ENCODE measurements around the gene TRPM8. TPM values are rescaled to one million over a fixed set of nuclear protein-coding genes. Genes with fewer than 3 reads are reported as not detected.

TRPM8 gene
- total RNA-seq, 4 donors from 2014 or later: 0.35 TPM; not detected in 3

GRCh38 chr2:233994151-233994550 lies 77.0 kb downstream of the TRPM8 start:
- Histone ChIP-seq H3K27me3 (no peaks in the 10 kb centered on the region), H3K9me3 (no peaks in the 10 kb centered on the region), H3K36me3 (no peaks in the 10 kb centered on the region), H3K4me1 (no peaks in the 10 kb centered on the region), H3K4me3 (no peak overlapping the region), H3K27ac (no peak overlapping the region)
- intact Hi-C loops (cut with DNase I; ENCODE audit: low total_unique reads): no loop called here
- DNase-seq: no peak
- no peak for TF ChIP-seq CTCF (IDR thresholded peaks at IDR 0.05)
- no peak for TF ChIP-seq POLR2A (IDR thresholded peaks at IDR 0.05)

- H3K4me1 ChIP-seq: no peaks in the 10 kb centered on the region
- H3K36me3 ChIP-seq: no peaks in the 10 kb centered on the region
- no peak for DNase-seq
- no peak overlapping the region for H3K4me3 ChIP-seq
- no peaks in the 10 kb centered on the region for H3K9me3 ChIP-seq
- no peak overlapping the region for H3K27ac ChIP-seq
- TF ChIP-seq CTCF (IDR thresholded peaks at IDR 0.05): no peak
- no peak for TF ChIP-seq POLR2A (IDR thresholded peaks at IDR 0.05)
- intact Hi-C loops (cut with DNase I; ENCODE audit: low total_unique reads): no loop called here
- H3K27me3 ChIP-seq: no peaks in the 10 kb centered on the region
Measured at GRCh38 chr2:233996000-233996399, 78.8 kb downstream of the TRPM8 start.

GRCh38 chr2:233996461-233996860 lies 79.3 kb downstream of the TRPM8 start:
- Histone ChIP-seq H3K36me3 (no peaks in the 10 kb centered on the region), H3K4me3 (no peak overlapping the region), H3K27me3 (no peaks in the 10 kb centered on the region), H3K9me3 (no peaks in the 10 kb centered on the region), H3K27ac (no peak overlapping the region), H3K4me1 (no peaks in the 10 kb centered on the region)
- no peak for DNase-seq
- intact Hi-C loops (cut with DNase I; ENCODE audit: low total_unique reads): no loop called here
- TF ChIP-seq POLR2A (IDR thresholded peaks at IDR 0.05): no peak
- TF ChIP-seq CTCF (IDR thresholded peaks at IDR 0.05): no peak

- TF ChIP-seq POLR2A (IDR thresholded peaks at IDR 0.05): no peak
- TF ChIP-seq CTCF (IDR thresholded peaks at IDR 0.05): no peak
- H3K27me3 ChIP-seq: no peaks in the 10 kb centered on the region
- no peak overlapping the region for H3K4me3 ChIP-seq
- no peaks in the 10 kb centered on the region for H3K9me3 ChIP-seq
- intact Hi-C loops (cut with DNase I; ENCODE audit: low total_unique reads): no loop called here
- H3K36me3 ChIP-seq: no peaks in the 10 kb centered on the region
- H3K27ac ChIP-seq: no peak overlapping the region
- no peak for DNase-seq
- H3K4me1 ChIP-seq: no peaks in the 10 kb centered on the region
Measured at GRCh38 chr2:233997707-233998106, 80.5 kb downstream of the TRPM8 start.

GRCh38 chr2:233999182-233999581 lies 82.0 kb downstream of the TRPM8 start:
- H3K27me3 ChIP-seq: no peaks in the 10 kb centered on the region
- H3K4me1 ChIP-seq: no peaks in the 10 kb centered on the region
- H3K27ac ChIP-seq: no peak overlapping the region
- H3K36me3 ChIP-seq: no peaks in the 10 kb centered on the region
- no peak for TF ChIP-seq POLR2A (IDR thresholded peaks at IDR 0.05)
- no peak for TF ChIP-seq CTCF (IDR thresholded peaks at IDR 0.05)
- intact Hi-C loops (cut with DNase I; ENCODE audit: low total_unique reads): no loop called here
- no peak overlapping the region for H3K4me3 ChIP-seq
- no peaks in the 10 kb centered on the region for H3K9me3 ChIP-seq
- no peak for DNase-seq

Measured in uterus (tissue), 4 donors.